NB4 (cell line): ENCODE measurements around the gene FBXO46.
"Not testable (repeated sequence)": the region's sequence is repeated elsewhere in the genome, so short reads cannot be mapped to it uniquely, and the experiment has no call there.

Source experiments
- POLR2A ChIP-seq: IDR thresholded peaks from 2 replicates; pipeline ENCODE4 v1.6.1; 2011; ENCODE audit warnings: mild to moderate bottlenecking; ENCODE audit not compliant: insufficient read length; ENCODE audit errors: extremely low read depth
- TF ChIP-seq, protein P1 (sequence below): IDR thresholded peaks from one replicate; pipeline ENCODE4 v1.5.1; 2012; ENCODE audit warnings: low read depth, low read length
- TF ChIP-seq, protein P2 (sequence below): IDR thresholded peaks from 2 replicates; pipeline ENCODE4 v1.6.1; 2011; ENCODE audit warnings: low read depth, low read length

GRCh38 chr19:45728683-45729082 lies 2.0 kb downstream of the FBXO46 start:
- TF ChIP-seq, protein P1, sequence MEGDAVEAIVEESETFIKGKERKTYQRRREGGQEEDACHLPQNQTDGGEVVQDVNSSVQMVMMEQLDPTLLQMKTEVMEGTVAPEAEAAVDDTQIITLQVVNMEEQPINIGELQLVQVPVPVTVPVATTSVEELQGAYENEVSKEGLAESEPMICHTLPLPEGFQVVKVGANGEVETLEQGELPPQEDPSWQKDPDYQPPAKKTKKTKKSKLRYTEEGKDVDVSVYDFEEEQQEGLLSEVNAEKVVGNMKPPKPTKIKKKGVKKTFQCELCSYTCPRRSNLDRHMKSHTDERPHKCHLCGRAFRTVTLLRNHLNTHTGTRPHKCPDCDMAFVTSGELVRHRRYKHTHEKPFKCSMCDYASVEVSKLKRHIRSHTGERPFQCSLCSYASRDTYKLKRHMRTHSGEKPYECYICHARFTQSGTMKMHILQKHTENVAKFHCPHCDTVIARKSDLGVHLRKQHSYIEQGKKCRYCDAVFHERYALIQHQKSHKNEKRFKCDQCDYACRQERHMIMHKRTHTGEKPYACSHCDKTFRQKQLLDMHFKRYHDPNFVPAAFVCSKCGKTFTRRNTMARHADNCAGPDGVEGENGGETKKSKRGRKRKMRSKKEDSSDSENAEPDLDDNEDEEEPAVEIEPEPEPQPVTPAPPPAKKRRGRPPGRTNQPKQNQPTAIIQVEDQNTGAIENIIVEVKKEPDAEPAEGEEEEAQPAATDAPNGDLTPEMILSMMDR: not testable (repeated sequence)
- TF ChIP-seq, protein P2, sequence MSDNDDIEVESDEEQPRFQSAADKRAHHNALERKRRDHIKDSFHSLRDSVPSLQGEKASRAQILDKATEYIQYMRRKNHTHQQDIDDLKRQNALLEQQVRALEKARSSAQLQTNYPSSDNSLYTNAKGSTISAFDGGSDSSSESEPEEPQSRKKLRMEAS: not testable (repeated sequence)
- TF ChIP-seq POLR2A: not testable (repeated sequence)
